K562 (cell line): ENCODE measurements around the gene NRSN2. TPM values are rescaled to one million over a fixed set of nuclear protein-coding genes. Genes with fewer than 3 reads are reported as not detected.

ENCODE experiments used
- CBX5 ChIP-seq: IDR thresholded peaks from 2 replicates; pipeline ENCODE4 v1.6.1; 2014; ENCODE audit warnings: low read depth, borderline replicate concordance
- CREM ChIP-seq: IDR thresholded peaks from 2 replicates; pipeline ENCODE4 v1.6.1; 2014; ENCODE audit warnings: antibody characterized with exemption, low read depth
- E2F5 ChIP-seq: sonication (generic); formaldehyde crosslinking; IDR thresholded peaks from 2 replicates; pipeline ENCODE4 v1.8.0; 2022; ENCODE audit warnings: mild to moderate bottlenecking, missing genetic modification reagents
- FOXP4 ChIP-seq: sonication (generic); formaldehyde crosslinking; IDR thresholded peaks from 2 replicates; pipeline ENCODE4 v1.8.0; 2022; ENCODE audit warnings: mild to moderate bottlenecking, missing genetic modification reagents, borderline replicate concordance
- HEY1 ChIP-seq: fragments of 250-450 bp; sonication (Bioruptor Pico); IDR thresholded peaks from 2 replicates; pipeline ENCODE4 v1.5.0; 2020; ENCODE audit warnings: mild to moderate bottlenecking, moderate library complexity, borderline replicate concordance
- JUND ChIP-seq, 2 experiments: IDR thresholded peaks; 2 replicates in 1 of 2; 3 replicates in 1 of 2; pipeline ENCODE4 v1.6.1; 2011; ENCODE audit warnings: borderline replicate concordance in 2 of 2, low read depth in 2 of 2, low read length in 2 of 2, improper control_type of control experiment in 1 of 2, missing biosample characterization in 1 of 2, missing genetic modification characterization in 1 of 2, missing genetic modification reagents in 1 of 2
- MEIS2 ChIP-seq: fragments of 450-650 bp; IDR thresholded peaks from 2 replicates; pipeline ENCODE4 v1.6.1; 2014; ENCODE audit warnings: mild to moderate bottlenecking; ENCODE audit not compliant: partially characterized antibody
- MNT ChIP-seq, 2 experiments: fragments of 450-650 bp; conservative IDR thresholded peaks; 2 replicates each; pipeline ENCODE4 v1.6.1; 2017; ENCODE audit warnings: mild to moderate bottlenecking in 2 of 2, moderate library complexity in 2 of 2
- MYC ChIP-seq, 2 experiments: fragments of 250-450 bp in 1 of 2; sonication (Bioruptor Pico) in 1 of 2; IDR thresholded peaks; 2 replicates each; pipeline versions ENCODE4 v1.5.1 to v1.6.1; 2012 to 2021; ENCODE audit warnings: low read depth in 2 of 2, borderline replicate concordance in 1 of 2, improper control_type of control experiment in 1 of 2, low read length in 1 of 2, mild to moderate bottlenecking in 1 of 2, moderate library complexity in 1 of 2
- NFIC ChIP-seq: fragments of 450-650 bp; IDR thresholded peaks from 2 replicates; pipeline ENCODE4 v1.6.1; 2017; ENCODE audit warnings: mild to moderate bottlenecking, inconsistent platforms
- RNF2 ChIP-seq: sonication (generic); IDR thresholded peaks from 2 replicates; pipeline ENCODE4 v1.6.1; 2016
- SIN3B ChIP-seq: fragments of 450-650 bp; IDR thresholded peaks from 2 replicates; pipeline ENCODE4 v1.6.1; 2017; ENCODE audit warnings: low read depth, mild to moderate bottlenecking, moderate library complexity
- TRIM24 ChIP-seq, 2 experiments: fragments of 450-650 bp; IDR thresholded peaks; 2 replicates each; pipeline ENCODE4 v1.6.1; 2016
- ZBTB2 ChIP-seq: fragments of 450-650 bp; IDR thresholded peaks from 2 replicates; pipeline ENCODE4 v1.6.1; 2016; ENCODE audit warnings: antibody characterized with exemption
- ZNF143 ChIP-seq: sonication (generic); formaldehyde crosslinking; IDR thresholded peaks from 2 replicates; pipeline ENCODE4 v1.9.0; 2022; ENCODE audit warnings: mild to moderate bottlenecking, missing genetic modification reagents
- ZNF592 ChIP-seq: fragments of 450-650 bp; IDR thresholded peaks from 2 replicates; pipeline ENCODE4 v1.6.1; 2017; ENCODE audit warnings: antibody characterized with exemption, mild to moderate bottlenecking
- polyA plus RNA-seq, 8 experiments: library from polyadenylated mRNA; depleted of rRNA in 4 of 8; stranded (reverse) in 5 of 8; unstranded in 3 of 8; fragments of >200 nt; fragmentation: Nextera tagmentation in 2 of 8; fragmentation: Illumina TruSeq in 1 of 8; extraction: Ambion mirVana in 2 of 8; extraction: Trizol in 1 of 8; gene quantifications; 2 replicates each; pipeline versions ENCODE4 v1.2.1 to v1.2.3, GENCODE V29; 2011 to 2014; ENCODE audit warnings: inconsistent platforms in 1 of 8, missing spikeins in 1 of 8
- total RNA-seq, 7 experiments: library from RNA; depleted of rRNA in 6 of 7; stranded (reverse); fragments of >200 nt in 6 of 7; fragmentation: Illumina TruSeq in 2 of 7; extraction: Trizol in 2 of 7; gene quantifications; 2 replicates each; pipeline versions ENCODE4 v1.2.1 to v1.2.3, GENCODE V29; 2011 to 2021; ENCODE audit warnings: low replicate concordance in 1 of 7

NRSN2 gene
- total and polyA plus RNA-seq, 9 of the 15 experiments (the other 6 are each of a cell fraction or from before 2014, with no cell fraction given) = 7.5 to 29.7 (median 11.1) TPM

GRCh38 chr20:341682-342081 is 5.2 kb upstream of the NRSN2 start (continued):
- TF ChIP-seq MNT (conservative IDR thresholded peaks at IDR 0.05) = peak in 1 of 2 experiments; percentile 40; a peak in 1 of 4 replicates
- TF ChIP-seq CREM = peak; percentile 56
- no peak for TF ChIP-seq ZNF143 (CRISPR knock-in tag)
- no peak for TF ChIP-seq ZBTB2
- TF ChIP-seq FOXP4 (CRISPR knock-in tag) = peak; percentile 81; the same call in 1 of the 2 replicates
- TF ChIP-seq TRIM24 (IDR thresholded peaks at IDR 0.05) = peak; percentile 85 to 91
- peak; percentile 85 for TF ChIP-seq CBX5
- no peak for TF ChIP-seq SIN3B
- TF ChIP-seq MYC (IDR thresholded peaks at IDR 0.05; ENCODE audit: low read depth, low read length) = peak; percentile 26; the same call in 1 of the 2 replicates
- no peak for TF ChIP-seq MYC (CRISPR knock-in tag; IDR thresholded peaks at IDR 0.05; ENCODE audit: borderline replicate concordance, low read depth)
- peak; percentile 80 for TF ChIP-seq ZNF592
- TF ChIP-seq HEY1 = no peak
- TF ChIP-seq MEIS2 = peak; percentile 56
- TF ChIP-seq RNF2 = peak; percentile 26; the same call in 1 of the 2 replicates
- TF ChIP-seq JUND (IDR thresholded peaks at IDR 0.05; ENCODE audit: borderline replicate concordance, low read depth, low read length) = peak; percentile 84
- TF ChIP-seq JUND (tag; IDR thresholded peaks at IDR 0.05; ENCODE audit: borderline replicate concordance, low read depth, low read length) = peak; percentile 82; the same call in 2 of the 3 replicates
- peak; percentile 94 for TF ChIP-seq NFIC
- TF ChIP-seq E2F5 (CRISPR knock-in tag) = no peak
